Measurements from ENCODE around the gene PDP2. TPM values are rescaled to one million over a fixed set of nuclear protein-coding genes. Genes with fewer than 3 reads are reported as not detected.
"Not testable (repeated sequence)": the region's sequence is repeated elsewhere in the genome, so short reads cannot be mapped to it uniquely, and the experiment has no call there.

PDP2 gene
- total RNA-seq, 1 donor from 2014 or later, result 51.8 TPM

- intact Hi-C loops (cut with micrococcal nuclease), result loop anchor here (10.0 kb wide), 1 partner anchor 107 kb away; the partner anchor contains the start of gene DYNC1LI2
- Mint-ChIP-seq H3K27ac (no peak overlapping the region), H3K4me1 (no peaks in the 10 kb centered on the region)
Measured at GRCh38 chr16:66862023-66862520, 18.2 kb upstream of the PDP2 start.

GRCh38 chr16:66863707-66864106, 16.6 kb upstream of the PDP2 start:
- peaks cover 2% of the 10 kb centered on the region for H3K4me1 Mint-ChIP-seq
- intact Hi-C loops (cut with micrococcal nuclease), result loop anchor here (10.0 kb wide), 1 partner anchor 109 kb away; the partner anchor contains the start of gene DYNC1LI2
- H3K9me3 Mint-ChIP-seq, result no peaks in the 10 kb centered on the region
- DNase-seq, result no peak
- no peaks in the 10 kb centered on the region for H3K27me3 Mint-ChIP-seq
- H3K4me3 Mint-ChIP-seq, result no peak overlapping the region
- no peak overlapping the region for H3K27ac Mint-ChIP-seq
- no peaks in the 10 kb centered on the region for H3K36me3 Mint-ChIP-seq (ENCODE audit: low read depth)

More at GRCh38 chr16:66862023-66862520, 18.2 kb upstream of the PDP2 start:
- no peaks in the 10 kb centered on the region for H3K9me3 Mint-ChIP-seq
- no peak for DNase-seq
- H3K36me3 Mint-ChIP-seq (ENCODE audit: low read depth), result no peaks in the 10 kb centered on the region
- no peaks in the 10 kb centered on the region for H3K27me3 Mint-ChIP-seq
- H3K4me3 Mint-ChIP-seq, result no peak overlapping the region

- peak overlapping the region; percentile 20 for H3K27ac Mint-ChIP-seq
- no peaks in the 10 kb centered on the region for H3K27me3 Mint-ChIP-seq
- no peak for DNase-seq
- no peak overlapping the region for H3K4me3 Mint-ChIP-seq
- H3K4me1 Mint-ChIP-seq, result peaks cover 26% of the 10 kb centered on the region
- intact Hi-C loops (cut with micrococcal nuclease), result loop anchor here (10.0 kb wide), 1 partner anchor 115 kb away; the partner anchor contains the start of gene DYNC1LI2
- H3K9me3 Mint-ChIP-seq, result no peaks in the 10 kb centered on the region
- no peaks in the 10 kb centered on the region for H3K36me3 Mint-ChIP-seq (ENCODE audit: low read depth)
Measured at GRCh38 chr16:66869424-66869823, 10.9 kb upstream of the PDP2 start.

GRCh38 chr16:66871363-66871762, 9.0 kb upstream of the PDP2 start:
- peaks cover 40% of the 10 kb centered on the region for H3K4me1 Mint-ChIP-seq

GRCh38 chr16:66871840-66872239, 8.5 kb upstream of the PDP2 start:
- Mint-ChIP-seq H3K36me3 (ENCODE audit: low read depth) (no peaks in the 10 kb centered on the region), H3K9me3 (no peaks in the 10 kb centered on the region), H3K27me3 (no peaks in the 10 kb centered on the region), H3K4me1 (peaks cover 42% of the 10 kb centered on the region), H3K4me3 (no peak overlapping the region), H3K27ac (no peak overlapping the region)
- no peak for DNase-seq
- intact Hi-C loops (cut with micrococcal nuclease), result loop anchor here (2.0 to 10.0 kb wide), 5 partner anchors 143 to 463 kb away; no protein-coding TSS in a partner anchor

More at GRCh38 chr16:66871363-66871762, 9.0 kb upstream of the PDP2 start:
- intact Hi-C loops (cut with micrococcal nuclease), result loop anchor here (5.0 to 10.0 kb wide), 2 partner anchors 183 to 264 kb away; no protein-coding TSS in a partner anchor
- H3K27ac Mint-ChIP-seq; H3K36me3 Mint-ChIP-seq (ENCODE audit: low read depth); H3K4me3 Mint-ChIP-seq; DNase-seq; H3K9me3 Mint-ChIP-seq; H3K27me3 Mint-ChIP-seq: not testable (repeated sequence)

- Mint-ChIP-seq H3K4me1 (peaks cover 43% of the 10 kb centered on the region), H3K27ac (peak overlapping the region; percentile 94), H3K27me3 (no peaks in the 10 kb centered on the region), H3K9me3 (no peaks in the 10 kb centered on the region), H3K36me3 (ENCODE audit: low read depth) (no peaks in the 10 kb centered on the region), H3K4me3 (peak overlapping the region; percentile 87)
- no peak for DNase-seq
- intact Hi-C loops (cut with micrococcal nuclease), result loop anchor here (2.0 to 10.0 kb wide), 5 partner anchors 144 to 464 kb away; no protein-coding TSS in a partner anchor
Measured at GRCh38 chr16:66872559-66872942, 7.8 kb upstream of the PDP2 start.

- H3K4me1 Mint-ChIP-seq, result peaks cover 47% of the 10 kb centered on the region
- intact Hi-C loops (cut with micrococcal nuclease), result loop anchor here (1.0 to 10.0 kb wide), 6 partner anchors 43 to 464 kb away; partner anchors contain the start of gene NAE1
Measured at GRCh38 chr16:66872943-66873684, 7.2 kb upstream of the PDP2 start.

GRCh38 chr16:66873685-66874055, 6.6 kb upstream of the PDP2 start:
- Mint-ChIP-seq H3K9me3 (no peaks in the 10 kb centered on the region), H3K36me3 (ENCODE audit: low read depth) (no peaks in the 10 kb centered on the region), H3K27me3 (no peaks in the 10 kb centered on the region), H3K27ac (peak overlapping the region; percentile 97), H3K4me3 (peak overlapping the region; percentile 87), H3K4me1 (peaks cover 53% of the 10 kb centered on the region)
- intact Hi-C loops (cut with micrococcal nuclease), result loop anchor here (1.0 to 10.0 kb wide), 6 partner anchors 43 to 465 kb away; partner anchors contain the start of gene NAE1
- no peak for DNase-seq

More at GRCh38 chr16:66872943-66873684, 7.2 kb upstream of the PDP2 start:
- no peaks in the 10 kb centered on the region for H3K36me3 Mint-ChIP-seq (ENCODE audit: low read depth)
- H3K27ac Mint-ChIP-seq, result peak overlapping the region; percentile 94
- DNase-seq, result peak; percentile 97
- no peaks in the 10 kb centered on the region for H3K27me3 Mint-ChIP-seq
- H3K4me3 Mint-ChIP-seq, result peak overlapping the region; percentile 87
- H3K9me3 Mint-ChIP-seq, result no peaks in the 10 kb centered on the region

- Mint-ChIP-seq H3K4me3 (peak overlapping the region; percentile 53), H3K27ac (peak overlapping the region; percentile 97), H3K9me3 (no peaks in the 10 kb centered on the region), H3K36me3 (ENCODE audit: low read depth) (no peaks in the 10 kb centered on the region), H3K27me3 (no peaks in the 10 kb centered on the region), H3K4me1 (peaks cover 54% of the 10 kb centered on the region)
- DNase-seq, result peak; percentile 72
- intact Hi-C loops (cut with micrococcal nuclease), result loop anchor here (5.0 to 10.0 kb wide), 2 partner anchors 181 to 267 kb away; no protein-coding TSS in a partner anchor
Measured at GRCh38 chr16:66874079-66874775, 6.1 kb upstream of the PDP2 start.

- H3K27ac Mint-ChIP-seq, result peak overlapping the region; percentile 85
- H3K4me3 Mint-ChIP-seq, result peak overlapping the region; percentile 68
- no peaks in the 10 kb centered on the region for H3K9me3 Mint-ChIP-seq
- peak; percentile 79 for DNase-seq
- H3K4me1 Mint-ChIP-seq, result peaks cover 56% of the 10 kb centered on the region
- peaks cover 7% of the 10 kb centered on the region for H3K36me3 Mint-ChIP-seq (ENCODE audit: low read depth)
- no peaks in the 10 kb centered on the region for H3K27me3 Mint-ChIP-seq
- intact Hi-C loops (cut with micrococcal nuclease), result loop anchor here (10.0 kb wide), 1 partner anchor 177 kb away; no protein-coding TSS in a partner anchor
Measured at GRCh38 chr16:66878067-66878466, 2.2 kb upstream of the PDP2 start.

- H3K27ac Mint-ChIP-seq, result peak overlapping the region; percentile 66
- intact Hi-C loops (cut with micrococcal nuclease), result loop anchor here (5.0 kb wide), 1 partner anchor 46 kb away; the partner anchor contains the start of gene RRAD
- H3K36me3 Mint-ChIP-seq (ENCODE audit: low read depth), result peaks cover 25% of the 10 kb centered on the region
- no peaks in the 10 kb centered on the region for H3K9me3 Mint-ChIP-seq
- H3K4me1 Mint-ChIP-seq, result peaks cover 46% of the 10 kb centered on the region
- H3K4me3 Mint-ChIP-seq, result peak overlapping the region; percentile 93
- no peak for DNase-seq
- H3K27me3 Mint-ChIP-seq, result no peaks in the 10 kb centered on the region
Measured at GRCh38 chr16:66881014-66881417, 701 bp downstream of the PDP2 start.

- DNase-seq, result no peak
- H3K27ac Mint-ChIP-seq, result peak overlapping the region; percentile 53
- H3K27me3 Mint-ChIP-seq, result no peaks in the 10 kb centered on the region
- H3K36me3 Mint-ChIP-seq (ENCODE audit: low read depth), result peaks cover 28% of the 10 kb centered on the region
- peak overlapping the region; percentile 93 for H3K4me3 Mint-ChIP-seq
- peaks cover 43% of the 10 kb centered on the region for H3K4me1 Mint-ChIP-seq
- H3K9me3 Mint-ChIP-seq, result no peaks in the 10 kb centered on the region
- intact Hi-C loops (cut with micrococcal nuclease), result loop anchor here (5.0 kb wide), 1 partner anchor 46 kb away; the partner anchor contains the start of gene RRAD
Measured at GRCh38 chr16:66881560-66881959, 1.2 kb downstream of the PDP2 start.

- intact Hi-C loops (cut with micrococcal nuclease), result loop anchor here (5.0 kb wide), 1 partner anchor 45 kb away; the partner anchor contains the start of gene RRAD
- Mint-ChIP-seq H3K27ac (no peak overlapping the region), H3K9me3 (no peaks in the 10 kb centered on the region), H3K4me1 (peaks cover 46% of the 10 kb centered on the region), H3K27me3 (no peaks in the 10 kb centered on the region), H3K4me3 (peak overlapping the region; percentile 93), H3K36me3 (ENCODE audit: low read depth) (peaks cover 32% of the 10 kb centered on the region)
- DNase-seq, result no peak
Measured at GRCh38 chr16:66881964-66882508, 1.7 kb downstream of the PDP2 start.
